ENCODE measurements around the gene NIM1K.

DNA sequence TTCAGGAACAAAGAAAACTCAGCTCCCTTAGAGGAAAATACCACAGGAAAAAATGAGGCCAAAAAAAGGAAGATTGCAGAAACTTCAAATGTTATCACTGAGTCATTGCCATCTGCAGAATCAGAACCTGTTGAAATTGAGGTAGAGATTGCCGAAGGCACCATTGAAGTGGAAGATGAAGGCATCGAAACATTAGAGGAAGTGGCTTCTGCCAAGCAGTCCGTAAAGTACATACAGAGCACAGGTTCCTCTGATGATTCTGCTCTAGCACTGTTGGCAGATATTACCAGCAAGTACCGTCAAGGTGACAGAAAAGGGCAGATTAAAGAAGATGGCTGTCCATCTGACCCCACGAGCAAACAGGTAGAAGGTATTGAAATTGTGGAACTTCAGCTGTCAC is 30.8 kb upstream of the NIM1K start:
- no peak for TF ChIP-seq EZH2 (IDR thresholded peaks at IDR 0.05; ENCODE audit: low read length, missing control alignments)
- TF ChIP-seq, protein P1, sequence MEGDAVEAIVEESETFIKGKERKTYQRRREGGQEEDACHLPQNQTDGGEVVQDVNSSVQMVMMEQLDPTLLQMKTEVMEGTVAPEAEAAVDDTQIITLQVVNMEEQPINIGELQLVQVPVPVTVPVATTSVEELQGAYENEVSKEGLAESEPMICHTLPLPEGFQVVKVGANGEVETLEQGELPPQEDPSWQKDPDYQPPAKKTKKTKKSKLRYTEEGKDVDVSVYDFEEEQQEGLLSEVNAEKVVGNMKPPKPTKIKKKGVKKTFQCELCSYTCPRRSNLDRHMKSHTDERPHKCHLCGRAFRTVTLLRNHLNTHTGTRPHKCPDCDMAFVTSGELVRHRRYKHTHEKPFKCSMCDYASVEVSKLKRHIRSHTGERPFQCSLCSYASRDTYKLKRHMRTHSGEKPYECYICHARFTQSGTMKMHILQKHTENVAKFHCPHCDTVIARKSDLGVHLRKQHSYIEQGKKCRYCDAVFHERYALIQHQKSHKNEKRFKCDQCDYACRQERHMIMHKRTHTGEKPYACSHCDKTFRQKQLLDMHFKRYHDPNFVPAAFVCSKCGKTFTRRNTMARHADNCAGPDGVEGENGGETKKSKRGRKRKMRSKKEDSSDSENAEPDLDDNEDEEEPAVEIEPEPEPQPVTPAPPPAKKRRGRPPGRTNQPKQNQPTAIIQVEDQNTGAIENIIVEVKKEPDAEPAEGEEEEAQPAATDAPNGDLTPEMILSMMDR (conservative IDR thresholded peaks at IDR 0.05 in 1 of 2, IDR thresholded peaks at IDR 0.05 in 1 of 2; ENCODE audit: low read depth in 1 of 2, low read length in 2 of 2) = no peak

Data from fibroblast of lung (primary cell).